C4-2B (cell line): Measurements from ENCODE around the gene SH3RF2.

Experiments used
- CTCF ChIP-seq: fragments of 450-650 bp; conservative IDR thresholded peaks from 2 replicates; pipeline ENCODE4 v1.5.1; 2017; ENCODE audit warnings: mild to moderate bottlenecking
- ZFX ChIP-seq: fragments of 450-650 bp; IDR thresholded peaks from 2 replicates; pipeline ENCODE4 v1.6.1; 2017

- TF ChIP-seq ZFX (no peak), CTCF (no peak)
These were observed 113.7 kb downstream of the SH3RF2 start for GRCh38 chr5:146050086-146050485.
